Fibroblast of skin of right biceps (primary cell): ENCODE measurements around the gene VEPH1.

Experiments used
- DNase-seq: peaks from one replicate; pipeline ENCODE4 v3.0.0-alpha.2; 2013

The VEPH1 gene

DNA sequence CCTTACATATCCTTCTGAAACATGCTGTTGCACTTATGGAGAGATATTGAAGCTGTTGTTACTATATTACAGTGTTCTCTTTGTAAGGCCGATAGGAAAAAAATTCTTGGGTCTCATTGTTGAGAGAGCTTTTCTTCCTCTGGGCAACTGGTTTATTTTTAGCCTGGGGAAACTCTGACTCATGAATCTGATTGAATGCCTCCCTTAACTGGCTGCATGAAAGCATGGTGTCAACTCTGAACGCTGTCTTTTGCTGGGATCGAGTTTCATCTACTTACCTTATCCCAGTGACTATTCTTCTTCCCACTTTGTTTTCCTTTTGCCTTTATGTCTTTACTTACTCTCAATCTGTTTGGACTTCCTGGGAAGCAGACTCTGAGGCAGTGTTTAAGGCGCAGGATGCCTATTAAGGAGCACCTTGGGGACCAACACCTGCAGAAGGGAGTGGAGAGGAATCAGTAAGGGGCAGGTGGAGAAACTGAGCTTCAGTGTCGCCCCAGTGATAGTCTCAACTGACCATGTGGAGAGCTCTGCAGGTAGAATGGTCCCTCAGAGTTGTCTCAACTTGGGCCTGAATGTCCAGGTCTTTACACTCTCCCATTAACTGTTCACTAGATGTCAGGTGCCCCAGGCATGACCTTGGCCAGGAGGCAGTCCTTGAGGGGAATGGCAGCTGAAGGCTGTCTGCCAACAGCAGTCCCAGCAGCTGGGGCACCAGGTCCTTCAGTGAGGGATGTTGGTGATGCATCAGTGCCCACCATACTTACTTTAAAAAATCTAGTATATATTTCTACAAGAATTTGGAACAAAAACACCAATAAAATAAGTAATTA is 254.4 kb downstream of the VEPH1 start:
- DNase-seq, result peak; percentile 94

DNA sequence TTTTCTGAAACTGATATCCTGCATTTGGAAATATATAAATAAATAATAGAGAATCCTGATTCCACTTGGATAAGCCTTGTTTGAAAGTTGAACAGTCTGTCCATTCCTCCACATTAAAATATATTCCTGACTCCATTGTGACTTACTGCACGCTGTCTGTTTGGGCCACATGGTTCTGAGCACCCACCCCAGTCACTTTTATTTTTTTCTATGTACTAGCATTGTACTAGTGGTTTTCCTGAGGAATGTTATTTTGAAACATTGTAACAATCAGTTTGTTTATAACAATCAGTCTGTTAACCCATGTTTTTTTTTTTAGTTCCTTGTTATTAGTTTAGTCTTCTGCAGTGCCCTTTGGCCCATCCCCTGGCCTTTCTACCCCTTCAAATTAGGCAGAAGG is 255.8 kb downstream of the VEPH1 start:
- DNase-seq, result no peak

DNA sequence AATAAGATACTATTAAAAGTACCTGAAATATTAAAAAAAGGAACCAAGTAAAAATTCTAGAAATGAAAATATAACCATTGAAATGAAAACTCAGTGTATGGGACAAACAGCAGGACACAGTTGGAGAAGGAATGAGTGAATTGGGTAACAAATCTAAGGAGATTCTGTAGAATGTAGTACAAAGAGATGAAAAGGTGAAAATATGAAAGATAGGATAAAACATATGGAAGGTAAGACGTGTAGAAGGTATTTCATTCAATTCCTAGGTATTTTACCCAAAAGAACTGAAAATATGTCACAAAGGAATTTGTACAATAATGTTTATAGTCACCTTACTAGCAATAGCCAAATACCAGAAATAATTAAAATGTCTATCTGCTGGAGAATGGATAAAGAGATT is 260.4 kb downstream of the VEPH1 start:
- DNase-seq, result no peak

DNA sequence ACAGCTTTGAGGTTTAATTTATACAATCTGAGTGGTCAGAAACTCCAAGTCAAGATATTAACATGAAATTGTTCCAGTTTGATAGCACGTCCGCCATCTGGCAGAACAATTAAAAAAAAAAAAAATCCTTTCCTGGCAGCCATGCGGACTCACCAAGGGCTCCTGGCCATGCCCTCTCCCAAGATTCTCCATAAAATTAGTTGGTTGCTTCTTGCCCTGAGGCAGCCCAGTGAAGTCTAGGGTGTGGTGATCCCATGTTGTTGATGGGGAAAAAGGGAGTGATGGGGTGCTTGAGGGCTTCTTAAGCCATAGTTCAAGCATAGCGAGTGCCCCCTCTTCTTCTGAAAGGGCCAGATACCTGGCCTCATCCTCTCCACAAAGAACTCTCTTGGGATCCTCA is 261.6 kb downstream of the VEPH1 start:
- DNase-seq, result no peak

DNA sequence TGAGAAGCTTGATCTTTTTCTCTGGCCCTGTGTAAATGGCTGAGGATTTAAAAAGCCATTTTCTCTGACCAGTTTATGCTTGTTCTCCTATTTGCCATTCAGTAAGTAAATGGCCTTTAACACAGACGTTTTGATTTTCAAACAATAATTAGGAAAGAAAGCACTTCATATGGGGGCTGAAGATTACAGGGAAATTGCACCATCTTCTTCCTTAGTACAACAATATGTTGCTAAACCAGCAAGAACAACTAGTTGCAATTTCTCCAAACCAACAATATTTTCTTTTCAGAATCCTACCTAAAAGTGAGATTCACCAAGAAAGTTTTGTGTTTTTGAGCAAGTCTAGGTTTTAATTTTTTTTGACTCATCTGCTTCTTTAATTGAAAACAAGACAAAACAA is 262.8 kb downstream of the VEPH1 start:
- DNase-seq, result no peak

DNA sequence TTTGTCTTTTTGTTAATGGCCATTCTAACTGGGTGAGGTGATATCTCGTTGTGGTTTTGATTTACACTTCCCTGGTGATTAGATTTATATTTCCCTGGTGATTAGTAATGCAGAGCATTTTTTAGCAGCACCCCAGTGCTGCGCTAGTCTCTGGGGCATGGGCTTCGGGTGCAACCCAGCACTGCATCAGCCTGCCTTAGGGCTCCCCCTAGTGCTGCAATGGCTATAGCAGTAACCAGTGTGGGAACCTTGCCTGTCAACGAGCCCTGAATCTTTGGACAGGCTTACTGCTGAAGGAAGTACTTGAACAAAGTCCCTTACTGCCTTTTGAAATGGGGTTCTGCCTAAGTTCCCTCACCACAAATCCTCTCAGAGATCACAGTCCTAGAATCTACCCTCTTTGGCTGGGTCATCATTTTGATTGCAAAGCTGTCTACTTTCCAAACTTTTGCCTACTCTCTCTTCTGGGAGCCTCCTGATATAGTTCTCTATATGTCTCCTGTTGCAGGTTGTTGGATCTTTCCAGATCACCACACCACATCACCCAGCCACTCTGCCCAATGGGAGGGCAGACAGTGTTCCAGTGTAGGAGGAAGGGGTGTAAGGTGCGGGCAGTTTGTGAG is 264.0 kb downstream of the VEPH1 start:
- DNase-seq, result peak; percentile 63

DNA sequence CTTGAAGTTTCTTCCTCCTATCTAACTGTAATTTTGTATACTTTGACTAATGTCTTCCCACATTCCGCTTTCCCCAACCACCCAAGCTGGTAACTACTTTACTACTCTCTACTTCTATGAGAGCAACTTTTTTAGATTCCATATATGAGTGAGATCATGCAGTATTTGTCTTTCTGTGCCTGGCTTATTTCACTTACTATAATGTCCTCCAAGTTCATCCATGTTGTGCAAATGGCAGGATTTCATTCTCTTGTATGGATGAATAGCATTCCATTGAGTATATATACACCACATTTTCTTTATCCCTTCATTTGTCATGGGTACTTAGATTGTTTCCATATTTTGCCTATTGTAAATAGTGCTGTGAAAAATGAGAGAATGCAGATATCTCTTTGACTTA is 264.8 kb downstream of the VEPH1 start:
- DNase-seq, result peak; percentile 72

DNA sequence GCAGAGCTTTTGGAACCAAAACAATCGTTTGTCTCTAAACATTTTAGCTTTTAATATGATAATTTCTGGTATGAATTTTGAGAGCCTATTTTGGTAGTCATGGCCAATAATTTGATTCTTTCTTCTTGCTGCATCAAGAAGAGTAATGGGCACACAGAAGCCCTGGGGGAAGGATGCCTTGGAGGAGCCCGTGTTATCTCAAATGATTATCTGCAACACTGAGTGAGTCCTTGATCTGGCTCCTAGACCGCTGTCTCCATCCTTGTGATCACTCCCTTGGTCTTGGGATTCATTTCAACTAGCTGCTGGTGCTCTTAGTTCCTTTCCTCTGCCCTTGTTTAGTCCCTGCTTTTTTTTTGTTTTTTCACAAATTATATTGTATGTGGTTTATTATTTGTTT is 265.3 kb downstream of the VEPH1 start:
- no peak for DNase-seq

DNA sequence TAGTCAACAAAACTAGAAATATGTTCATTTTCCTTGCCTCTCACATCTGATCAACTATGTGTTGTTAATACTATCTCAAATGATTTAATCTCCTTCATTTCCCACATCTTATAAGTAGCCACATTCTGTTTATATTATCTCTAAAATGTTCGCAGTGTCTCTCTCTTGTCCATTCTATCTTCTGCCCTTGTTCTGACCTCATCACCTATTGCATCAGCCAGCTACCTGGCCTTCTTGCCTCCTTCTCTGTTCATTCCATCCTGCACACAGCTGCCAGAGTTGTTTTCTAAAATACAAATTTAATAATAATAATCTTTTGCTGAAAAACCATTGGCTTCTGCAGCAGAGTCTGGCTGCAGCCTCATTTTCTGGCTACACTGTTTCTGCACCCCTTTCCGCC is 267.9 kb downstream of the VEPH1 start:
- DNase-seq, result no peak

DNA sequence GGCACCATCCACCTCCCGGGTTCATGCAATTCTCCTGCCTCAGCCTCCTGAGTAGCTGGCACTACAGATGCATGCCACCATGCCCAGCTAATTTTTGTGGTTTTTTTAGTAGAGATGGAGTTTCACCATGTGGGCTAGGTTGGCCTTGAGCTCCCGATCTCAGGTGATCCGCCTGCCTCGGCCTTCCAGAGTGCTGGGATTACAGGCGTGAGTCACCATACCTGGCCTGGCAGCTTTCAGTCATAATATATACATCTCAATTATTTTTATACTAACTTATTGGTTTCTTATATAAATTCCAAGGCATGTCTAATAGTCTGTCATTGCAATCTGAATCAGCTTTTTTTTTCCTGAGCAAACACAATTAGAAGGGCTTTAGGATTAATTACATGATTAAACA is 269.3 kb downstream of the VEPH1 start:
- DNase-seq, result no peak

DNA sequence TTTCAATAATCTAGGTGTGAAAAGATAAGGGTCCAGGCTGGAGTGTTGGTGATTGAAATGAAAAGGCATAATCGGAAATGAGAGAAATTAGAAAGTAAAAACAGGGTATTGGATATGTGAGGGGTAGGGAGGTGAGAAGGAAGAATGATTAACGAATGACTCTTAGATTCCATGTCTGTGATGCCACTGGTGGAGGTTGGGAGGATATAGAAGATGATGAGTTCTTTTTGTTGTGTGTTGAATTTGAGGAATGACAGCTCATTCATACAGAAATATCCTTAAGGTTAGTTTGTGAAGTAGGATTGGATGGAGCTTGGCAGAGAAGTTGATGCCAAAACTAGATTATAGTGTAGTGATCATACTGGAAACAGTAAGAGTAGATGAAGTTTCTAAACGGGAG is 271.1 kb downstream of the VEPH1 start:
- DNase-seq, result peak; percentile 30

DNA sequence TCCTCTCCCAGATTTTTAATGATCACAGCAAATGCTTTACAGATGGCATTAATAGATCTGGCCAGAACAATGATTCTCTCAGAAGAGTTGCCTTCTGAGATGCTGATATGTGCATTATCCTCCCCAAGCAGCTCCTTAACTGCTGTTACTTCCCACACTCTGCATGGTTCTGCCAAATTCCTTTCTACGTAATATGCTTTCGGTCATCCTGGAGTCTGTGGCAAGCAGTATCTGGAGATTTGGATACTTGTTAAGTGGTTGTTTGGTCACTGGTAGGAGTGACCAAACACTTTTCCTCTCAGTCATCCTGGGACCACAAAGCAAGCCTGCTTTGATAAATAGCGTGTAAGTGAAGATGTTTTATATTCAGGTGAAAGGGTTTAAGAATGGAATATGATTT is 272.1 kb downstream of the VEPH1 start:
- DNase-seq, result peak; percentile 67

DNA sequence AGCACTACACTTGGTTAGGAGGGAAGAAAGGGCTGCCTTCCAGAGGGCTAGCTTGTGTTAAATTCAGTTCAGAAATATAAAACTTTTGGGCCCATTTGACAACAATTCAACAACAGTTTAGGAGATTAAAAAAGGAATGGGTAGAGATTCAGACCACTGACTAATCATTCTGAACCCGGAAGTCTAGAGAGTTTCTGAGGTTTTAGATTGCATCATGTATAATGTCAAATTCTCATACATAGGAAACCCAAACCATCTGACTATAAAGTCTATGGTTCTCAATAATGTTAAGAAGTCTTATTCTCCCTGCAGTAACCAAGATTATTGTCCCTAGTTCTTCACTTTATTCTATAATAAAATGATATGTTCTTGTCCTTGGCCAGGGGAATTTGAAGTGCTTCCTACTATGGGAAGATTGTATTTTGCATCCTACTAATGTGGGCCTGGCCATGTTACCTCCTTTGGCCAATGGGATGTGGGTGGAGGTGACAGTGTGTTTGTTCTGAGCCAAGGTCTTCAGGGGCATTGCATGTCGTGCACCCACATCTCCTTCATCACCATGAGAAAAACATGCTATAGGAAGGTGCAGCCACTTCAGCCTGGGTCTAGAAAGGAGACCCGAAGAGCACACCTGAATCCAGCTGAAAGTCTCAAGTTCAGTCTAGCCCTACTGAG is 276.9 kb downstream of the VEPH1 start:
- DNase-seq, result peak; percentile 57

DNA sequence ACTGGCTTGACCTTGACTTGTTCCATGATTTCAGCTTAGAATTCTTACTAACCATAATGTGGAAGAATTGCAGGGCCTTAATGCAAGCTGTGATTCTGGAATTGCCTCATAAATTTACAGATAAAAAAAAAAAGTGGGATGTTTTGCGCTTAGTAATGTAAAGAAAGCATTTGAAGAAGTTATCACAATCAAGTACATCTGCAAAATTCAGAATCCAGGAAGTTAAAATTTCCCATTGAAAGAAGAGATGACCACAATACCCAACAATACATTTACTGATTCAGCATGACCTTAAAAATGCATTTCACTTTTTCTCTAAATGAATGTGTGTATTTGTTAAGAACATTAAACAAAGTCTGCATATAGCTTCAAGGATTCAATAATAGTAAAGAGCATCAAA is 278.2 kb downstream of the VEPH1 start:
- no peak for DNase-seq

DNA sequence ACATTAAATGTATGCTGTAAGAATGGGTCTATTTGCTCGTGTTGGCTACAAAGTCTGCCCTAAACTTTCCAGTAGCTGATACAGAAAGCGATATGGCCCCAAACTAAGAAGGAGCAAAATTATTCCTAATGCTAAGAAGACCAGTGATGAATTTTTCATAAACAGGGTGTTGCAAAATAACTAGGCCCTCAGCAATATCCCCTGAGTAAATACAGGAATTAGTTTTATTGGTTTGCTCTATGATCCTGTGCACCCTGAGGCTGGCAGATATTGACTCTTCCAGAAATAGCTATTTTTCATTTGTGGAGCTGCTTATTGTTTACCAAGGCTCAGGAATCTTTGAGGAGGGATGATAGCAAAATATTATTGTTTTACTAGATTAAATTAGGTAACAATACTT is 282.3 kb downstream of the VEPH1 start:
- DNase-seq, result no peak

DNA sequence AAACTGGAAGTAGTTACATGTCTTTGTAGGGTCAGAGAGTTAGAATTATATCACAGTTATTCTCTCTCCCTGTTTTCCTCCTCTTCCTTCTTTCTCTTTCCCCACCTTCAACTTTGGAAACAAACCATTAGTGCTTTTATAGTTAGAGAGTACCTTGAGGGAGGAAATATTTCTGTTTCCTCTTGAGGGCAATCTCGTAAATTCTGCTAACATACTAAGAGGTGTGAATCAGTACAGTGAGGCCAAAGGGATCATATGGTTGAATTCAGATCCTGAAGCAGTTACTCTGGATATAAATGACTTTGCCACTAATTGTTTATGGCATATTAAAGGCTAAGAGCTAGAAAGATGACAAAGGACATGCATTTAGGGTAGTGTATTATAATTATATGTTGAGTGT is 283.0 kb downstream of the VEPH1 start:
- no peak for DNase-seq

DNA sequence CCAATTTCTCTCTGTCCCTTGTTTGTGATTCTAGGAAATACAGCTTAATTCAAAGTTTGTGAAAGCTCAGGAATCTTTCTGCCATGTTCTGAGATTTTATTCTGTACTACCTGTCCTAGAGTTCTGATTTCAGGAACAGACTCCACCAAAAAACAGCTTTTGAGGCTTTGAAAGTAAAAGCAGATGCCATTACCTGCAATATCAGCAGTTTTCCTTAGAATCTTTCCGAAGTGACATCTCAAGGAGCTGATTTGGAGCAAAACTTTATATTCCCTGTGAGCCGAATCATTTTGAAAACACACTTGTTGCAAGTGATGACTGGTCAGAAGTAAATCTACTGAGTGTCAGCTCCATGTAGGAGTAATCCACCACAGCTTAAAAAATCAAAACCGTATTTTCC is 284.0 kb downstream of the VEPH1 start:
- DNase-seq, result no peak
